ENCODE measurements around the gene FAM240A. TPM values are rescaled to one million over a fixed set of nuclear protein-coding genes. Genes with fewer than 3 reads are reported as not detected.

Gene FAM240A
- total and polyA plus RNA-seq, 10 of the 15 experiments (the other 5 are each of a cell fraction or from before 2014, with no cell fraction given) = not detected

- POLR2A ChIA-PET = no interaction called here
- H3K4me2 ChIP-seq (ENCODE audit: control insufficient read depth, insufficient read depth) = no peak overlapping the region
- no TSS peak for BruUV-seq (replicated peaks)
Observed at GRCh38 chr3:46660543-46661523, 48.5 kb downstream of the FAM240A start.

More at GRCh38 chr3:46660543-46661523, 48.5 kb downstream of the FAM240A start:
- Histone ChIP-seq H4K20me1 (ENCODE audit: control insufficient read depth, insufficient read depth) (no peaks in the 10 kb centered on the region; the same call in 1 of the 2 replicates), H3K79me2 (ENCODE audit: control insufficient read depth, insufficient read depth, low read length) (no peaks in the 10 kb centered on the region), H3K9ac (ENCODE audit: control insufficient read depth, insufficient read depth, low read length) (no peak overlapping the region), H3K9me3 (replicated peaks; ENCODE audit: control insufficient read depth, insufficient read depth, low read length) (no peaks in the 10 kb centered on the region), H3K27me3 (replicated peaks in 1 of 2; ENCODE audit: control insufficient read depth in 2 of 2, insufficient read depth in 2 of 2, low read length in 1 of 2) (peaks cover 2 to 5% of the 10 kb centered on the region in 2 experiments; a peak in 3 of 4 replicates), H3K27ac (ENCODE audit: control insufficient read depth, insufficient read depth) (no peak overlapping the region), H3K4me1 (ENCODE audit: control insufficient read depth, insufficient read depth, low read length) (no peaks in the 10 kb centered on the region), H3K4me3 (no peak overlapping the region), H3K36me3 (ENCODE audit: control insufficient read depth in 2 of 2, insufficient read depth in 2 of 2, low read length in 1 of 2) (no peaks in the 10 kb centered on the region), H2AFZ (ENCODE audit: control insufficient read depth, low read depth, low read length) (no peak overlapping the region)
- DNase-seq (ENCODE audit: low read depth, low spot score) (no peak), FAIRE-seq (no peak), ATAC-seq (no peak)
- TF ChIP-seq SIX5 (IDR thresholded peaks at IDR 0.05; ENCODE audit: low read depth, low read length, severe bottlenecking) (no peak), ETV6 (conservative IDR thresholded peaks at IDR 0.05 in 1 of 2, IDR thresholded peaks at IDR 0.05 in 1 of 2; ENCODE audit: borderline replicate concordance in 1 of 2, low read depth in 1 of 2) (no peak), RB1 (IDR thresholded peaks at IDR 0.05; ENCODE audit: borderline replicate concordance) (no peak), SMAD5 (IDR thresholded peaks at IDR 0.05; ENCODE audit: low read depth) (no peak), EZH2 (IDR thresholded peaks at IDR 0.05; ENCODE audit: borderline replicate concordance, control insufficient read depth, low read depth, low read length) (no peak), IRF5 (IDR thresholded peaks at IDR 0.05; ENCODE audit: borderline replicate concordance) (no peak), CHD2 (IDR thresholded peaks at IDR 0.05; ENCODE audit: borderline replicate concordance, low read depth, low read length) (no peak), SKIL (IDR thresholded peaks at IDR 0.05; ENCODE audit: low read depth, poor library complexity, severe bottlenecking) (no peak), RAD51 (IDR thresholded peaks at IDR 0.05) (no peak), ZNF24 (IDR thresholded peaks at IDR 0.05) (no peak), ESRRA (IDR thresholded peaks at IDR 0.05; ENCODE audit: low read length) (no peak)
- CTCF ChIA-PET = interaction anchor here (0.8 kb wide), 1 partner anchor 172 kb away, joined by 3 read pairs; no protein-coding TSS in a partner anchor
- WGBS (ENCODE audit: insufficient coverage, insufficient replicate concordance, low lambda C conversion rate, missing lambda C conversion rate) = 2% methylated on average over 9 of the region's 9 CpGs
- SMC1A ChIA-PET (ENCODE audit: uncharacterized antibody, unreplicated experiment) = no interaction called here
- in situ Hi-C loops (cut with MboI) (no loop called here), intact Hi-C loops (cut with micrococcal nuclease; ENCODE audit: unreplicated experiment) (no loop called here)
- RAD21 ChIA-PET (ENCODE audit: unreplicated experiment) = no interaction called here

All from GM12878 (cell line).